Ishikawa (cell line): ENCODE measurements around the gene PDGFC.

Source experiments
- CEBPB ChIP-seq: IDR thresholded peaks from 2 replicates; pipeline ENCODE4 v1.6.1; 2012
- CREB1 ChIP-seq: IDR thresholded peaks from 2 replicates; pipeline ENCODE4 v1.6.1; 2012; ENCODE audit warnings: low read depth
- EGR1 ChIP-seq: IDR thresholded peaks from 2 replicates; pipeline ENCODE4 v1.6.1; 2012
- EP300 ChIP-seq: IDR thresholded peaks from 2 replicates; pipeline ENCODE4 v1.6.1; 2012; ENCODE audit warnings: borderline replicate concordance
- FOXM1 ChIP-seq: IDR thresholded peaks from 2 replicates; pipeline ENCODE4 v1.6.1; 2012; ENCODE audit warnings: low read depth, borderline replicate concordance
- MAX ChIP-seq: IDR thresholded peaks from 2 replicates; pipeline ENCODE4 v1.6.1; 2012
- NFIC ChIP-seq: IDR thresholded peaks from 2 replicates; pipeline ENCODE4 v1.6.1; 2012
- RAD21 ChIP-seq: IDR thresholded peaks from 2 replicates; pipeline ENCODE4 v1.6.1; 2012; ENCODE audit warnings: low read depth
- REST ChIP-seq: IDR thresholded peaks from 2 replicates; pipeline ENCODE4 v1.6.1; 2012; ENCODE audit warnings: low read depth, mild to moderate bottlenecking
- TAF1 ChIP-seq: IDR thresholded peaks from 2 replicates; pipeline ENCODE4 v1.6.1; 2012; ENCODE audit warnings: low read depth, mild to moderate bottlenecking
- TCF12 ChIP-seq: IDR thresholded peaks from 2 replicates; pipeline ENCODE4 v1.6.1; 2012; ENCODE audit warnings: low read depth
- TEAD4 ChIP-seq: IDR thresholded peaks from 2 replicates; pipeline ENCODE4 v1.6.1; 2012
- USF1 ChIP-seq: IDR thresholded peaks from 2 replicates; pipeline ENCODE4 v1.6.1; 2012
- YY1 ChIP-seq: IDR thresholded peaks from 2 replicates; pipeline ENCODE4 v1.6.1; 2012; ENCODE audit warnings: low read depth
- ZBTB7A ChIP-seq: IDR thresholded peaks from 2 replicates; pipeline ENCODE4 v1.6.1; 2012; ENCODE audit warnings: low read depth

Gene PDGFC

GRCh38 chr4:156875055-156875454 is 96.5 kb downstream of the PDGFC start:
- TF ChIP-seq TEAD4 (no peak), EP300 (no peak), USF1 (no peak), MAX (no peak), FOXM1 (no peak), TCF12 (no peak), EGR1 (no peak), TAF1 (no peak), RAD21 (no peak), REST (no peak), CREB1 (no peak), CEBPB (no peak), NFIC (no peak), ZBTB7A (no peak), YY1 (no peak)

GRCh38 chr4:156873799-156874198 is 97.8 kb downstream of the PDGFC start:
- TF ChIP-seq TEAD4 (no peak), CREB1 (no peak), FOXM1 (no peak), CEBPB (no peak), TAF1 (no peak), TCF12 (no peak), USF1 (no peak), REST (no peak), YY1 (no peak), EGR1 (no peak), MAX (no peak), ZBTB7A (no peak), RAD21 (no peak), EP300 (no peak), NFIC (no peak)

- TF ChIP-seq ZBTB7A (no peak), EP300 (no peak), TCF12 (no peak), EGR1 (no peak), CREB1 (no peak), MAX (no peak), TEAD4 (no peak), TAF1 (no peak), USF1 (no peak), CEBPB (no peak), RAD21 (no peak), FOXM1 (no peak), NFIC (no peak)
These were observed 100.7 kb downstream of the PDGFC start for GRCh38 chr4:156870861-156871260.

- TF ChIP-seq FOXM1 (no peak), MAX (no peak), EP300 (no peak), EGR1 (no peak), TAF1 (no peak), ZBTB7A (no peak), USF1 (no peak), YY1 (no peak), NFIC (no peak), TEAD4 (no peak), REST (no peak), CEBPB (no peak), TCF12 (no peak), RAD21 (no peak), CREB1 (no peak)
These were observed 101.5 kb downstream of the PDGFC start for GRCh38 chr4:156870131-156870530.
